ENCODE results near the gene ATRNL1. TPM values are rescaled to one million over a fixed set of nuclear protein-coding genes. Genes with fewer than 3 reads are reported as not detected.

ATRNL1 gene
- total and polyA plus RNA-seq, 2 experiments from 2014 or later: 5.9 to 17.4 TPM

DNA sequence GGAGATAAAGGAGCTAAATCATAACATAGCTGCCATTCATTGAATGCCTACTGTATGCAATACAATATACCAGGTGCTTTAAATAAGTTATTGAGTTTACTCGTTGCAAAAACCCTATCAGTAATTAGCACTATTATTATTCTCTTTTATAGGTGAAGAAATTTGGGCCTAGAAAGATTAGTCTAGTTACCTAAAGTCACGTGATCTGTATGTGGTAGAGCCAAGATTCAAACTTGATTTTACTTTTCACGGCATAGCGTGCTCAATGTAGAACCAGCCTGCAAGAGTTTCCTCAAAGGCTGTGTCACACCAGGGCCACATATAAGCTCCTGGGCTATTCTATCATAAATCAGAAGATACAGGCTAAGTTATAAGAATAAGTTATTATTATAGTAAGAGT is 740.0 kb downstream of the ATRNL1 start:
- no peak overlapping the region for H2AFZ ChIP-seq
- no peak overlapping the region for H3K27ac ChIP-seq
- DNase-seq (ENCODE audit: low spot score): no peak
- WGBS (ENCODE audit: low lambda C conversion rate, missing lambda C conversion rate): 47% methylated on average over 4 of the region's 4 CpGs
- H4K20me1 ChIP-seq (ENCODE audit: insufficient read depth, poor library complexity, severe bottlenecking): no peaks in the 10 kb centered on the region
- TF ChIP-seq EZH2 (IDR thresholded peaks at IDR 0.05; ENCODE audit: borderline replicate concordance): no peak
- TF ChIP-seq CTCF (IDR thresholded peaks at IDR 0.05; ENCODE audit: poor library complexity): no peak
- TF ChIP-seq EZH2phosphoT487 (IDR thresholded peaks at IDR 0.05; ENCODE audit: low read depth, severe bottlenecking, unreplicated experiment): no peak
- no peaks in the 10 kb centered on the region for H3K4me1 ChIP-seq (ENCODE audit: insufficient read depth)
- H3K79me2 ChIP-seq: no peaks in the 10 kb centered on the region
- no peaks in the 10 kb centered on the region for H3K9me3 ChIP-seq (ENCODE audit: low read depth)
- H3K4me2 ChIP-seq: no peak overlapping the region
- H3K4me3 ChIP-seq: no peak overlapping the region
- H3K9me2 ChIP-seq (replicated peaks; ENCODE audit: insufficient read depth): no peaks in the 10 kb centered on the region
- H3K36me3 ChIP-seq (replicated peaks; ENCODE audit: insufficient read depth, low read depth): no peaks in the 10 kb centered on the region
- H3K27me3 ChIP-seq: no peaks in the 10 kb centered on the region

DNA sequence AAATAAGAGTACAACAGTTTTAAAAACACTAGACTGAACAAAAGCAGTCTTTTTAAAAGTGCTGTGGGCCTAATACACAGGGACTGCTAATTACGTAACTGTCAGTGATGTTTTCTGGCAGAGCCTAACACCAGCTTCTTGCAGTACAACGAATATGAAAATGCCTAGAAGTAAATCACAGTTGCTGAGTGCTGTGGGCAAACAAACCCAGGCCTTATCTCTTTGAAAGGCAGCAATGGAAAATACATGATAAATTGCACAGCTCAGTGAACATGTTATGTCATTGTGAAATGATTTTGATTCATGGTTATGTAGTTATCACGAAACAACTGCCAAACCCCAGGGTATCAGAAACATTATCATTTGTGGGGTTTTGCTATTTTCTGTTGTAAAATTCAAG is 751.4 kb downstream of the ATRNL1 start:
- Histone ChIP-seq H3K9me3 (ENCODE audit: low read depth) (no peaks in the 10 kb centered on the region), H3K36me3 (replicated peaks; ENCODE audit: insufficient read depth, low read depth) (no peaks in the 10 kb centered on the region), H3K27ac (no peak overlapping the region), H4K20me1 (ENCODE audit: insufficient read depth, poor library complexity, severe bottlenecking) (no peaks in the 10 kb centered on the region), H3K79me2 (no peaks in the 10 kb centered on the region), H3K4me1 (ENCODE audit: insufficient read depth) (no peaks in the 10 kb centered on the region), H3K27me3 (peaks cover 2% of the 10 kb centered on the region), H3K4me3 (no peak overlapping the region), H3K4me2 (no peak overlapping the region), H2AFZ (no peak overlapping the region), H3K9me2 (replicated peaks; ENCODE audit: insufficient read depth) (no peaks in the 10 kb centered on the region)
- WGBS (ENCODE audit: low lambda C conversion rate, missing lambda C conversion rate): 49% methylated on average over 3 of the region's 3 CpGs
- TF ChIP-seq EZH2phosphoT487 (IDR thresholded peaks at IDR 0.05; ENCODE audit: low read depth, severe bottlenecking, unreplicated experiment) (no peak), EZH2 (IDR thresholded peaks at IDR 0.05; ENCODE audit: borderline replicate concordance) (no peak), CTCF (IDR thresholded peaks at IDR 0.05; ENCODE audit: poor library complexity) (no peak)
- DNase-seq (ENCODE audit: low spot score): peak; percentile 20

DNA sequence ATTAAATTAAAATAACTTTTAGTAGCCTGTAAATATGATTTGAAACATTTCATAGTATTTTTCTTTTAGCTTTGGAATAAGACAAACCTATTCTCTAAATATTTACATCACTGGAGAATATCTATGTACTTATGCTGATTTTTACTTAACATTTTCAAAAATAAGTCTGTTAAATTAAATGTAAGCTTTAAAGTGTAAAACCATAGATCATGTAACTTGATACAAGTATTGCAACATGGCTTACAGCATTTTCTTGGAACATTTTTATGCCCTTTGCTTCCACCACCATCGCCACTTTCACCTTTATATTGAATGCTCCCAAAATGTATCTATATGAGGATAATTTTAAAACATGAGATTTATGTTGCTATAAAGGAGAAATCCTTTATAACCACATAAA is 752.8 kb downstream of the ATRNL1 start:
- Histone ChIP-seq H3K36me3 (replicated peaks; ENCODE audit: insufficient read depth, low read depth) (no peaks in the 10 kb centered on the region), H3K4me2 (no peak overlapping the region), H3K4me1 (ENCODE audit: insufficient read depth) (no peaks in the 10 kb centered on the region), H4K20me1 (ENCODE audit: insufficient read depth, poor library complexity, severe bottlenecking) (no peaks in the 10 kb centered on the region), H3K4me3 (no peak overlapping the region), H3K27me3 (no peaks in the 10 kb centered on the region), H3K27ac (no peak overlapping the region), H3K9me2 (replicated peaks; ENCODE audit: insufficient read depth) (no peaks in the 10 kb centered on the region), H3K9me3 (ENCODE audit: low read depth) (no peaks in the 10 kb centered on the region), H3K79me2 (no peaks in the 10 kb centered on the region), H2AFZ (no peak overlapping the region)
- no peak for DNase-seq (ENCODE audit: low spot score)
- 100% methylated on average over 1 of the region's 1 CpG for WGBS (ENCODE audit: low lambda C conversion rate, missing lambda C conversion rate)
- TF ChIP-seq CTCF (IDR thresholded peaks at IDR 0.05; ENCODE audit: poor library complexity): no peak
- no peak for TF ChIP-seq EZH2 (IDR thresholded peaks at IDR 0.05; ENCODE audit: borderline replicate concordance)
- TF ChIP-seq EZH2phosphoT487 (IDR thresholded peaks at IDR 0.05; ENCODE audit: low read depth, severe bottlenecking, unreplicated experiment): no peak

GRCh38 chr10:115846528-115846927 is 753.4 kb downstream of the ATRNL1 start:
- WGBS (ENCODE audit: low lambda C conversion rate, missing lambda C conversion rate): 91% methylated on average over 1 of the region's 1 CpG
- Histone ChIP-seq H3K79me2 (no peaks in the 10 kb centered on the region), H3K27ac (no peak overlapping the region), H3K9me3 (ENCODE audit: low read depth) (no peaks in the 10 kb centered on the region), H3K4me1 (ENCODE audit: insufficient read depth) (no peaks in the 10 kb centered on the region), H4K20me1 (ENCODE audit: insufficient read depth, poor library complexity, severe bottlenecking) (no peaks in the 10 kb centered on the region), H3K4me3 (no peak overlapping the region), H3K4me2 (no peak overlapping the region), H3K27me3 (no peaks in the 10 kb centered on the region), H2AFZ (no peak overlapping the region), H3K36me3 (replicated peaks; ENCODE audit: insufficient read depth, low read depth) (no peaks in the 10 kb centered on the region), H3K9me2 (replicated peaks; ENCODE audit: insufficient read depth) (no peaks in the 10 kb centered on the region)
- no peak for TF ChIP-seq CTCF (IDR thresholded peaks at IDR 0.05; ENCODE audit: poor library complexity)
- no peak for TF ChIP-seq EZH2 (IDR thresholded peaks at IDR 0.05; ENCODE audit: borderline replicate concordance)
- no peak for TF ChIP-seq EZH2phosphoT487 (IDR thresholded peaks at IDR 0.05; ENCODE audit: low read depth, severe bottlenecking, unreplicated experiment)
- no peak for DNase-seq (ENCODE audit: low spot score)

Measured in hepatocyte (in vitro differentiated cells).